Measurements from ENCODE around the gene VPS16.

GRCh38 chr20:2806351-2806701, 34.2 kb upstream of the VPS16 start:
- no peak for TF ChIP-seq CTCF (tag by site-specific recombination; IDR thresholded peaks at IDR 0.05)
- no peak for TF ChIP-seq ZBTB8A (tag by site-specific recombination; IDR thresholded peaks at IDR 0.05)
- no peak for TF ChIP-seq TSHZ1 (tag by site-specific recombination; IDR thresholded peaks at IDR 0.05; ENCODE audit: borderline replicate concordance)
- no peak for TF ChIP-seq INSM2 (tag by site-specific recombination; IDR thresholded peaks at IDR 0.05)
- TF ChIP-seq MYNN (tag by site-specific recombination; IDR thresholded peaks at IDR 0.05; ENCODE audit: borderline replicate concordance) = no peak
- no peak for TF ChIP-seq ZNF449 (tag by site-specific recombination; IDR thresholded peaks at IDR 0.05)
- no peak for TF ChIP-seq BCL11A (tag by site-specific recombination; IDR thresholded peaks at IDR 0.05; ENCODE audit: low read depth)
- TF ChIP-seq ZNF747 (tag by site-specific recombination; IDR thresholded peaks at IDR 0.05) = no peak
